Kidney (tissue), 14 donors: ENCODE results near the gene IGFL1. TPM values are rescaled to one million over a fixed set of nuclear protein-coding genes. Genes with fewer than 3 reads are reported as not detected.
"Not testable (repeated sequence)": the region's sequence is repeated elsewhere in the genome, so short reads cannot be mapped to it uniquely, and the experiment has no call there.

Experiments
- DNase-seq, 5 donors: peaks; one replicate each; pipeline ENCODE4 v3.0.0-alpha.2; 2013 to 2020
- FAIRE-seq: peaks from 2 replicates; lab custom pipeline; 2012; peaks lifted over from hg19 to GRCh38; lab: Jason Lieb, UNC
- H3K27ac ChIP-seq, 2 donors: one replicate each; pipeline ENCODE4 v1.7.0; 2013; ENCODE audit warnings: low read depth in 2 of 2, low read length in 2 of 2, inconsistent platforms in 1 of 2
- H3K27me3 ChIP-seq: one replicate; pipeline ENCODE4 v1.7.1; 2013; ENCODE audit warnings: low read length, inconsistent platforms; ENCODE audit not compliant: control insufficient read depth, insufficient read depth
- H3K36me3 ChIP-seq, 3 donors: one replicate each; pipeline versions ENCODE4 v1.7.0 to v1.7.1; 2013; ENCODE audit warnings: low read length in 3 of 3, control low read depth in 1 of 3, inconsistent platforms in 1 of 3; ENCODE audit not compliant: insufficient read depth in 3 of 3, control insufficient read depth in 2 of 3
- H3K4me1 ChIP-seq, 3 donors: one replicate each; pipeline versions ENCODE4 v1.7.0 to v1.7.1; 2013; ENCODE audit warnings: low read length in 3 of 3, inconsistent platforms in 1 of 3, low read depth in 1 of 3; ENCODE audit not compliant: control insufficient read depth in 2 of 3, insufficient read depth in 2 of 3
- H3K4me3 ChIP-seq, 3 donors: one replicate each; pipeline versions ENCODE4 v1.7.0 to v1.8.1; 2013; ENCODE audit warnings: low read length in 3 of 3, control low read depth in 1 of 3, inconsistent platforms in 1 of 3
- H3K9ac ChIP-seq, 3 donors: one replicate each; pipeline versions ENCODE4 v1.7.0 to v1.7.1; 2013; ENCODE audit warnings: low read length in 3 of 3, control low read depth in 1 of 3, inconsistent platforms in 1 of 3
- H3K9me3 ChIP-seq, 3 donors: one replicate each; pipeline versions ENCODE4 v1.7.0 to v1.7.1; 2013; ENCODE audit warnings: low read length in 3 of 3, control low read depth in 1 of 3, inconsistent platforms in 1 of 3; ENCODE audit not compliant: control insufficient read depth in 2 of 3, insufficient read depth in 1 of 3
- CTCF ChIP-seq: IDR thresholded peaks from 3 replicates; pipeline ENCODE4 v1.5.1; 2012; ENCODE audit warnings: mild to moderate bottlenecking, moderate library complexity, borderline replicate concordance; ENCODE audit not compliant: insufficient read depth; ENCODE audit errors: extremely low read depth
- intact Hi-C: fragments of 100-400 bp; cut with DNase I; formaldehyde crosslinking; loops from one replicate; pipeline ENCODE4 v1.11.1; 2022
- polyA plus RNA-seq: library from polyadenylated mRNA; stranded (reverse); fragments of 350-450 nt; fragmentation: Illumina TruSeq; extraction: RNeasy Lipid Tissue Mini Kit (QIAGEN cat#74804); gene quantifications from one replicate; pipeline ENCODE4 v1.2.3, GENCODE V29; 2014; ENCODE audit warnings: low read depth, low replicate concordance; ENCODE audit not compliant: insufficient read depth
- total RNA-seq: library from RNA; stranded (reverse); fragmentation: NEBNext Ultra II Directional; extraction: Animal tissue kit (Norgen Biotek cat#: 25700); gene quantifications from one replicate; pipeline ENCODE4 v1.2.1, GENCODE V29; 2021
- donor health status: control.
- donor health status: control.
- donor health status: control.
- donor health status: control.
- donor health status: control.
- donor health status: DM: yes; HTN: yes; CAD: no.
- donor health status: Normal renal cell carcinoma (clear cell type).

The IGFL1 gene
- total and polyA plus RNA-seq, 2 donors from 2014 or later, result not detected

DNA sequence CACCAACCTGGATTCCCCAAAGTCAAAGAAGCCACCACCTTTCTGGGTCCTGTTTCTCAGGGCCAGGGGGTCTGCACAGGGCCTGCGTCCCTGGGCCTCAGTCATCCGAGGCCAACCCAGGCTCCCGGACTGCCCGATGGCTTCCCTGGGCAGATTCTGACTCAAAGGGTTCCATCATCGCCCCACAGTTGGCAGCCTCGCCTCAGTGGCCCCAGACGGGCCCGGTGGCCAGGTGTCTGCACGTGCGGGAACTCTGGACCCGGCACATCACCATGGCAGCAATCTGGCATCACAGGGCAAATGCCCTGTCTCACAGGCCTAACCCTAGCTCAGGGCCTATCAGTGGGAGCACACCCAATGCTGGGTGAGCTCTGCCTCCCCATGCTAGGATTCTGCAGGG, 2.9 kb downstream of the IGFL1 start:
- Histone ChIP-seq H3K4me3 (no peak overlapping the region), H3K9me3 (no peaks in the 10 kb centered on the region), H3K36me3 (no peaks in the 10 kb centered on the region), H3K9ac (no peak overlapping the region), H3K4me1 (no peaks in the 10 kb centered on the region), H3K27ac (no peak overlapping the region), H3K27me3 (no peaks in the 10 kb centered on the region)
- FAIRE-seq (no peak), DNase-seq (no peak)
- TF ChIP-seq CTCF, result no peak
- intact Hi-C loops, result no loop called here

DNA sequence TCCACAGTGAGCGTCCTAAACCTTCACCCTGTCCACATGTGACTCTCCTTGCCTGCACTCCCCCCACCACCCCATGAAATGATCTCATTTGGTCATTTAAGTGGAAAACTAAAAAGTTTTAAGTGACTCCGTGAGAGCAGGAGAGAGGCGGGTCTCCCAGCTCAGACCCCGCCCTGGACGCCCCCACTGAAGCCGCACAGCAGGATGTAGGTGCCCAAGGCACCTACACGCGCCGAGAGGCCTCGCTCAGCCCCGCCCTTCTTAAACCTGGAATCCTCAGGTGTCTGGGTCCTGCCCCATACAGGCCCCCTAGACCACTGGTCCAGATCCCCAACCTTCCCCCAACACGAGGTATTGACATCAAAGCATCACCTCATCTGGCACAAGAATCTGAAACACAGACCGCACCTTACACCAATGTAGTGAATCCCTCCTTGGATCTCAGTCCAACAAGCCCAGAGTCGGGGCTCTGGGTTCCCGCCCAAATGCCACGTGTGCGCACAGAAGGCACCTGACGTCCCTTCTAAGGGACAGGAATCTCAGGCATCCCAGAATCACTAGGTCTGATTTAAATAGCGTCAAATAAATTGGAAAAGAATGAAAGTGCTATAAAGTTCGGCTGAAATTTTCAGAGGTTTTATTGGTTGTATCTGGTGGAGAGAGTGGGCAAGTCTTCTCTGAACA, 3.5 kb downstream of the IGFL1 start:
- no peak overlapping the region for H3K27ac ChIP-seq
- H3K27me3 ChIP-seq, result no peaks in the 10 kb centered on the region
- intact Hi-C loops, result no loop called here
- no peaks in the 10 kb centered on the region for H3K9me3 ChIP-seq
- H3K9ac ChIP-seq, result no peak overlapping the region
- no peak for TF ChIP-seq CTCF
- DNase-seq, result no peak
- H3K36me3 ChIP-seq, result no peaks in the 10 kb centered on the region
- FAIRE-seq, result no peak
- no peak overlapping the region for H3K4me3 ChIP-seq
- no peaks in the 10 kb centered on the region for H3K4me1 ChIP-seq

GRCh38 chr19:46233871-46234270, 4.3 kb downstream of the IGFL1 start:
- intact Hi-C loops, DNase-seq, H3K4me1 ChIP-seq, H3K36me3 ChIP-seq, FAIRE-seq, H3K27ac ChIP-seq, H3K4me3 ChIP-seq, H3K9ac ChIP-seq, H3K27me3 ChIP-seq, H3K9me3 ChIP-seq: not testable (repeated sequence)

DNA sequence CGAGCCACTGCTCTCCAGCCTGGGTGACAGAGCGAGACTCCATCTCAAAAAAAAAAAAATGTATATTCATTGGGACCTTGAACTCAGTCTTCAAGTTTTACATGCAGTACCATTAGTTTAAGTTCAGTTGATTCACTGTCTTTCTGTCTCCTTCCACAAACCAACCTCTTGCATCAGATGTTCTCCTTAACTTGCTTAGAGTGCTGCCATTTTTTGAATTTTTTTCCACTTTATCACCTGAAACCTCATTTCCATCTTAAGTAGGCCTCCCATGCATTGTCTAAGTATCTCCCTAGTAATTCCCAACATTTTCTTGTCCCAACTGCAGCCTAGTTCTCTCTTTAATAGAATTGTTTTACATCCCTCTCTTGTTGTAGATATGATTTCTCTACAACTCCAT, 8.6 kb downstream of the IGFL1 start:
- H3K9ac ChIP-seq, H3K4me1 ChIP-seq, FAIRE-seq, intact Hi-C loops, DNase-seq, H3K4me3 ChIP-seq, H3K27me3 ChIP-seq, H3K9me3 ChIP-seq, H3K27ac ChIP-seq, H3K36me3 ChIP-seq: not testable (repeated sequence)
